Nucleus accumbens (tissue), 56 donors: ENCODE results near the gene PCSK5.

Experiments
- DNase-seq, 56 donors: peaks; one replicate each; lab custom pipeline; 2025; lab: John Stamatoyannopoulos, UW

The PCSK5 gene

DNA sequence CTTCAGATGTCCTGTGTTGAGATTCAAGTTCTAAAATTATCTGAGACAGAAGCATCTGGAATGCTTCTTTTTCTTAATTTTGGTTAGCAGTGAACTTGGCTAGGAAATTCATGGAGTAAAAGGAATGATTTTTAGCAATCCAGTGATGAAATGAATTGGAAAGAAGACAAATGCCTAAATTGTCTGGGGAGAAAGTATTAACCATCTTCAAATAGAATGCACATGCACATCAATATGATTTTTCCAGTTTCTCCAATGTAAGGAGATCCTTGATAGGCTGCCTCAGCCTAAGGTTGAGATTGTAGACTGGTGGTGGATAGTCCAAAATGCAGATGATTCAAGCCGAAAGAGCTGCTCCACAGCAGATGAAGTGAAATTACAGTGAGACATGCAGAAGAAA lies 106.7 kb downstream of the PCSK5 start:
- DNase-seq = no peak

DNA sequence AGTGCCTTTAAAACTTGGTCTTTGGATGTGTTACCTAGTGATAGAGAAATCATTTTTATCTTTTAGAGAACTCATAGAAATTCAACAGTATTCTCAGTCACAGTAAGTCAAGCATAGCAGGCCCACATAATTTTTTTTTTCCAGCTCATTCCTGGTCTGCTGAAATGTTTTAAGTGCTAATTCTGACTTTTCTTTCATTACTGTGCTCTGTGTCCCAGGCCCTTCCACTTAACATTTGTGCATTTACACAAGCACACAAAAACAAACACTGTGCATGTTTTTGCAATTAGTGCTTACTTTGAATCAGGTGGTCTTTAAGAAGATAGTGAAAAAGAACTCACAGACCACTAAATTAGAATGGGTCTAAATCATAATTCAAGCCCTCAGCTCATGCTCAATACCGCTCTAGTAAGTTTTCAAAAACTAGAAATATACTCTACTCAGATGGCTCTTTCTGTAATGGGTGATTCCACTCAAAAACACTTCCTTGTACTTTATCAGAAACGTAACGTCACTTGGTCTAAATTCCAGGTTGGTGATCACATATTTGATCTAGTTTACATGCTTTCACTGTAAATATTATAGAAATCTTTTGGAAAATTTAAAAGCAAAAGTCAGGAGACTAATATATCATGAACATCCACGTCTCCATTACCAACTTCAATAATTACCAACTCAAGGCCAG lies 107.8 kb downstream of the PCSK5 start:
- no peak for DNase-seq

DNA sequence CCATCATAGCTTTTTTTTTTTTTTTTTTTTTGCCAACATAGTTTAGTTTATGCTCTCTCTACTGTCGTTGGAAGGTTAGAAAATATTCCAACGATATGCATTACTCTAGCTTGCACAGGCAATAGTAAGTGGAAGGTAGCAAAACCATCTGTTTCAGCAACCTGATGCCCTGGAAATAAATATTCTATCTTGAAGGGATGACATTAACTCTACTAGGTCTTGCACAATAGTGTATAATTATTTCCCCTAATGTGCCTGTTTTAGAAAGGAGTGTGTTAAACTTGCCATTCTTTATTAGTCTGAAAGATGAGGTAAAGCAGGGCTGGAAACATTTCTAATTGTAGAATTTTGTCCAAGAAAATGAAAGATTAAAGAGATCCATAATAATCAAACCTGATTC lies 111.0 kb downstream of the PCSK5 start:
- no peak for DNase-seq

DNA sequence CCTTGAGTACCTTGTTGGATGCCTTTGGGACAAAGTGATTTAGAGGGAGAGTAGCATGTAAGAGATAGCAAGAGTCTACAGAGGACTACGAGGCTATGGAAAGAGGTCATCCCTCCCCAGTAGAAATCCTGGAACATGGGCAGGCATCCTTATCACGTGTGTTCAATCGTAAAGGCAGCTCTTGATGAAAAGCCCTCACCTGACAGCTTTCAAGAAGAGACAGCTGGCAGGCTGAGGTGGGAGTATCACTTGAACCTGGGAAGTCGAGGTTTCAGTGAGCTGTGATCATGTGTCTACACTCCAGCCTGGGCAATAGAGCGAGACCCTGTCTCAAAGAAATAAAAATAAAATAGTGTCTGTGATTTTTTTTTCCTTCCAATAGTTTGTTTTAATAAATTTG lies 112.6 kb downstream of the PCSK5 start:
- no peak for DNase-seq

DNA sequence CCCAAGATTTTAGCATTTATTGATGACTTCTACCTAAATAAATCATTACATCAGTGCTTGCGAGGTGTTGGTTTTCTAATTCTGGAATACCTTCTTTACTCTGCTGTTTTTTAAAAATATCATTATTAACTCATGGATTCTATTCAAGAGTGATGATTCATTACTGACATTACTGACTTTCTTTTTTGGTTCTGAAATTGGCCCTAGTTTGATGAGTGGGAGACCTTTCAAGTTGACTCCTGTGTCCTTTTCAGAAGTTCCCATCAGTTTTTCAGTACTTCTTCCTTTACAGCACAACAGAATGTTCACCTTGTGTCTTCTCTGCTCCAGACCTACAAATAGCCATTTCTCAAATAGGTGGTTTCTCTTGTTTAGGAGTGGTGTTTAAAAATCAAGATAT lies 114.1 kb downstream of the PCSK5 start:
- DNase-seq = no peak

DNA sequence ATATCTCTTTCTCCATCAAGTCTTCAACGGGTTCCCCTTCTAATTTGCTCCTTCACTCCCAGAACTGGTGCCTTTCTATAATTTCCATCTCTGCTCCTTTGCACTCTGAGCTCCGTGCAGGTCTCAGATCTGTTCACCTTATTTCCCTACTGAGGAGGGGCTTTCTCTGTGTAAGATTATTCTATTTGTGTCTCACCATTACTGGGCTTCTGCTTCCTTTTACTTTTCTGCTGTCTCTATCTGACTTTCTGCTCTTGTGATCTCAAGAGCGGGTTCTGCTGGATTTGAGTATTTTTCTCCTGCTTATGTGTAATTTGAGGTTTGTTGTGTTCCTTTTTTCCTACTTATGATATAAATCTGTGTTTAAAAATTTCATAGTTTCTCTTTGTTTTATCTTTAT lies 117.5 kb downstream of the PCSK5 start:
- no peak for DNase-seq

DNA sequence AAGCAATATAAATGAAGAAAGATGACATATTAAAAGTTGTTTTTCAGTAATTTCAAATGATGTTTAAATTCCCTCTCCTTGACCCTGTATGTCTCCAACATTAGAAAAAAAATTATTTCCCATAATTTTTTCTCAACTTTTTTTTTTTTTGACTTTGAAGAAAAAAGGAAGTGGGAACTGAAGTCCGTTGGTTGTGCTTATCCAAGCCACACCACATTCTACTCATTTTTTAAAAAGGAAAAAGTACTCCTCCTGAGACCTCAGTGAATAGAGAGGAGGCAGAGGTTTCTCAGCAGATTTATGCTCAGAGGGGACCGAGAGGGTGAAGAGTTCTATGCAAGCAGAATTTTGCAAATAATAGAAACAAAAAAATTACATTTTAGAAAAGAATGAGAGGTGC lies 123.3 kb downstream of the PCSK5 start:
- no peak for DNase-seq

DNA sequence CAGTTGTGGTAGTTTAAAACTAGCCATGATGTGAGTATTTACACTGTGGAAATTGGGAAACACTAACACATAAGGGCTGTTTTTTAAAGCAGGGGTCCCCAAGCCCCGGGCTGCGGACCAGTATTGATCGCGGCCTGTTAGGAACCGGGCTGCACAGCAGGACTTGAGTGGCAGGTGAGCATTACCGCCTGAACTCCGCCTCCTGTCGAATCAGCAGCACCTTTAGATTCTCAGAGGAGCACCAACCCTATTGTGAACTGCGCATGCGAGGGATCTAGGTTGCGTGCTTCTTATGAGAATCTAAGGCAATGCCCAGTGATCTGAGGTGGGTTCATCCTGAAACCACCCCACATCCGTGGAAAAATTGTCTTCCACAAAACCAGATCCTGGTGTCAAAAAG lies 127.8 kb downstream of the PCSK5 start:
- no peak for DNase-seq

DNA sequence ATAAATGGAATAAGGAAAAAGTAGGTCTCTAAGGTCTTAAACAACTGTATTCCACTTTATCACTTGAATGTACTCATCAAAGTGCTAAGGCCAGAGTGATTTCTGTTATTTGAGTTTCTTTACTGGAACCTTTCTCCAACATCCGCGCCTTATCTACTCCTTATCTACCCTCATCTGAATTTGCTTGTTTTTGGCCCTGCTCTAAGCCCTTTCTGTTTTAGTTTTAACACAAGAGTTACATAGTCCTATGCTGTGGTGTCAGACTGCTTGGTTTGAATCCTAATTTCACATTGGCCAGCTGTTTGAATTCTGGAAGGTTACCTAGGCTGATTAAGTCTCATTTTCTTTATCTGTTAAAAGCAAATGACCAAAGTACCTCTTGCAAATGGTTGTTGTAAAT lies 128.3 kb downstream of the PCSK5 start:
- no peak for DNase-seq

DNA sequence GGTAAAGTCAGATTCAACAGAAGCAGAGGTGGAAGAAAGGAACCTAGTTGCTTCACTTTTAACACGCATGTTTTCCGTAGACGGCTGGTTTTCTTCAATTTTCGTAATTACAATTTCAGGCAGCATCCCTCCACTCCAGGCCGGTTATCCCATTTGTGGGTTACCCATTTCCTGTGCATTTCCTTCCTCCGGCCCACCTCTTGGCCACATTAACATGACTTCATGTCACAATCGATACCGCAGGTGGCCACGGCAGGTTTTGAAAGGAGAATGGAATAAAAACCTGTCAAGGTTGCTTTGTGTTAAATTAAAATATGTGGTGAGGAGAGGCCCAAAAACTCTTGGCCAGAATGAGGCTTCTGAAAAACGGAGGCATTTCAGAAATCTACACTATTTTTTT lies 130.2 kb downstream of the PCSK5 start:
- no peak for DNase-seq

DNA sequence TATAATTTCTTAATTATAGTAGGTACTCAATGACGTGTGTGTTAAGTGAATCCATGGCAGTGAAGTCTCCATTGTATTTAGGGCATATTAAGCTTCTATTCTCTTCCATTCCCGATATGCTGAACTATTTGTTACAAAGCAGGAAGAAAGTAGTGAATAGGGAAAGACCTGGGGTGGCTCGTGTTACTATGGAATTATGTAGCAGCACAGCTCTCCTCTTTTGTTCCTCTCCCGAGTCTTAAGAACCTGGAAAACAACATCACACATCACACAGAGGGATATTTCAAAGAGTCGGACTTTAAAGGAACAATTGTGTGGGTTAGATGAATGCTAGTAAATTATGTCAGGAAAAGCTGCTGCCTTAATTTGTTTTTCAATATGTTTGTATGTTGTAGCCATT lies 131.8 kb downstream of the PCSK5 start:
- no peak for DNase-seq

DNA sequence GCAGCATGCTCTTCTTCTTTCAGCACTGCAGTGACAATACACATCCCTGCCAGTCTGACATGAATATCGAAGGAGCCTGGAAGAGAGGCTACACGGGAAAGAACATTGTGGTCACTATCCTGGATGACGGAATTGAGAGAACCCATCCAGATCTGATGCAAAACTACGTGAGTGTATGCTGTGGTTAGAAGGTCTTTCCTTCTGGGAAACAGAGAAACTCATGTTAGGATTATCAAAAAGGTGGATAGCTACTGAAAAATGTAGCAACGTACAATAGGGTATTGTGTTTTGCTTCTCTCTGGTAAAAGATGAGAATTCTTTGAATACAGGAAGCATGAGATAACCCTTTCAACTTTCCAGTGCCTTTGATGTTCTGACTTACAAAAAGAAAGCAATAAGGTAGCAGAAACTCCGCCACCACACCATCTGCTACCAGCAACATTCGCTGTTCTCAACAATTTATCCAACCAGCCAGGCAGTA lies 133.3 kb downstream of the PCSK5 start:
- DNase-seq = no peak

DNA sequence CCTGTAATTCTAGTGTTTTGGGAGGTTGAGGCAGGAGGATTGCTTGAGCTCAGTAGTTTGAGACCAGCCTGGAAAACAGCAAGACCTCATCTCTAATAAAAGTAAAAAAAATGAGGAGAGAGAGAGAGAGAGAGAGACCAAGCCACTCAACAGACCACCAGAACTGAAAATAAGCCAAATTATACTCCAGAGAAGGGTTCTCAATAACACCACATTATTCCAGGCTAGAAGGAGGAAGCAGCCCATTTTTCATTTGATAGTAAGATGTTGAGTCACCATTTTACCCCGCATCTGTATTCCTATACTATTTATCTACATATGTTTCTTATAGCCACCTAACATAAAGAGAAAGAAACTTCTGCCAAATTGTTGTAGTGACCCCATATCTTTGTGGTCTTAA lies 134.8 kb downstream of the PCSK5 start:
- DNase-seq = no peak

DNA sequence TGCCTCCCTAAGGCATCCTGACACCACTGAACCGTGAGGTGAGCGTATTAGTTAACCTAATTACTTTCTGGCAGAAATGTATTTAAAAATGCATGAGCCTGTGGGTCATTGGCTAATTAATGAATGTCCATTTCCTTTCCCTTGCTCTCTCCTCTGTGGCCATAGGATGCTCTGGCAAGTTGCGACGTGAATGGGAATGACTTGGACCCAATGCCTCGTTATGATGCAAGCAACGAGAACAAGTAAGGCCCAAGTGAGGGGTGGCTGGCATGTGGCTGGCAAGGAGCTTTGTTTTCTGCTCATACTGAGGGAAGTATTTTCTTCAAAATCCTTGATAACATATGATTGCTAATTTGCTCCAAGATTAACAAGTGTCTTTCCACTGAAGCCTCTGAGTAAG lies 136.3 kb downstream of the PCSK5 start:
- DNase-seq = no peak

DNA sequence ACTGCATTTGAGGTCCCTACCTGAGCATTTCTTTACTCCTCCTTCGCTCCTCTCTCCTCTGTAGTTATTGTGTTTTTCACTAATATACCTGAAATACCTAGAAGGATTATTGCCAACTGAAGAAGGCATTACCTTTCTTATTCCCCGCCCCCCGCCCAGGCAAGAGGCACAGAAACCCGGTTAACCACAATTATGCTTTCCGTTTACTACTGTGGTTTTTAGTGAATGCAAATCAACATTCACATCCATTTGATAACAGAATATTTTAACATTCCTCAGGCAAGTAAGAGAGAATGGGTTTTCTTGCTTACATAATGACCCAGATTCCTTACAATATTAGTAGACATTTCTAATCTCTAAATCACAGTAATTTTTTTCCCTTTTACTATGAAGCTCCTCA lies 136.9 kb downstream of the PCSK5 start:
- DNase-seq = no peak

DNA sequence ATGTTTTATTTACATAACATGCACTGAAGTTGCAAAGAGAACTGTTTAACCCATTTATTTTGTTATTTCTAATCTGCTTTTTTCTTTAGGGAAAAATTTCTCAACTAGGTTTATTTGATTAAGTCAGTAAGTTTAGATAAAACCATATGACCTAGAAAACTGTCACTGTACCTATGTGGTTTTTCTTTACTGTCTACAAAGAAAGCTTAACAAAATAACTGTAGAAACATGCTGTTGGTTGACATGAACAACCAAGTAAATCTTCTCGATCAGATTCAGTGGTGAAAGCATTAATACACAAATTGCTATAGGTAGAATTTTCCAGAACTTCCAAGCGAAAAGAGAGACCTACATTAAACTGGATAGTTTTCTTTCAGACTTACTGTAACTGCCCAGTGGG lies 137.4 kb downstream of the PCSK5 start:
- no peak for DNase-seq

DNA sequence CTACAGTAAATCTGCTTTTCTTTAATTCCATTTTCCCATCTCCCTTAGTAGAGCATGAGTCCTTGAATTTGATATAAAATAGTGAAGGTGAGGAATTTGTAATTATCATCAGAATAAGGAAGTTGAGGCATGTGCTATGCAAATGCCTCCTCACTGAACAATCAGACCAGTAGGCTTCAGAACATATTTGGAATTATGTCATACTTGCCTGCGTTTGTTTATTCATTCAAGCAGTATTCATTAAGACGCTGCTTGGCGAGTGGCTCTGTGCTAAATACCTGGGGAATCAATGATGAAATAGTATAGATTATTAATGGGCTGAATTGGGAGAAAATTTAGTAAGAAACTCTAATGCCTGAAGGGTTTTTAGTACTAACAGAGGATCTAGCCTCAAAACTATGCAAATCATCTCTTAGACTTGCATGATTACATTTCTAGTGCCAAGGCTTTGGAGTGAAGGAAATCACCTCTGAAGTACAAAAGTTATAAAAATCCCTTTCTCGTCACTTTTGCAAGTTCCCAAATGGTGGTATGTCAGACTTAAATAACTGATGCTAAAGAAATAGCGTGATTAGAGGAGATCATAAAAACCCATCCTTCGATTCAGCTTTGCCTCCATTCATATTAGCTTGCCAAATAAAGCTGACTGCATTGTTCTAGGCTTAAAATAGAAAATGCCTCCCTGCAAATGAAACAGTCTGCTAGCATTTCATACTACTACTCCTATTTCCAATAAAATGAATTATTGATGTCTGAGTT lies 141.7 kb downstream of the PCSK5 start:
- no peak for DNase-seq

DNA sequence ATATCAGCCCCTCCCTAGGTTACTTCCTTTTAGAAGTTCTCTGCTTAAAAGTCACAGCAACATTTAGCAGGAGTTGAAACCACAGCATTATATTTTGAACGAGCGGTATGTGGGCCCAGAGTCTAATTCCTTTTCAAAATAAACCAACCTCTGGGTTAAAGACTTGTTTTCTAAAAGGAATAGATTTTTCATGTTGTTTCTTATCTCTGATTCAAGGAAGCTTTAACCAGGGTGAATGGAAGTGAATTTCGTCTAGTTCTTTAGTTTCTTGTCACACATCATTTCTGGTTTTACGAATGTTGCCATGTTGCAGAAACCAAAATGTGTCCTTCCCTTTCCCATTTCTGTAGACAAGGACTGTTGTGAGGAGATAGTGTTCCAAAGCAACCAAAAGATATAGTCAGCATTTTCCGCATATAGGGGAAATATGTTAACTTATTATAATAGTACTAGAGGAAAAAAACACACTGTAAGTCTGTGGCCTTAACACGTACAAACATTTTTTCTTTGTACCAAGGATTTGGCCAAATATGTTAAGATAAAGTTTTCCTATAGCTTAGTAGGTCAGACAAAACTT lies 142.4 kb downstream of the PCSK5 start:
- DNase-seq = no peak

DNA sequence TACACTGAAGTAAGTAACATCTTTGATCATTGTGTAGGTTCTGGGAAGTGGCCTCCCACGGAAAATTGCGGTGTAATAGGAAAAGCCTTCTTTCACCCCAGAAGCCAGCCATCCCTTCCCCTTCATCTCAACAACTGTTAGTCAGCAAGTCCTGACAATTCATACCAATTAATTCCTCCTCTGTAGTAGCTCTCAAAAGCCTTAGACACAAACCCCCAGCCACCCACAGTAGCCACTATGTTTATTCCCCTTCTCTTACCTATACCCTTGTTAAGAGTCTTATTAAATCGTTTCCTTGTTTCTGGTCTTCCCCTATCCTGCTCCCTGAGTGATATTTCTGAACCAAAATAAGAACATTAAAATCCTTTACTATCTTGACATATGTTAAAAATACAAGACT lies 143.6 kb downstream of the PCSK5 start:
- DNase-seq = no peak

DNA sequence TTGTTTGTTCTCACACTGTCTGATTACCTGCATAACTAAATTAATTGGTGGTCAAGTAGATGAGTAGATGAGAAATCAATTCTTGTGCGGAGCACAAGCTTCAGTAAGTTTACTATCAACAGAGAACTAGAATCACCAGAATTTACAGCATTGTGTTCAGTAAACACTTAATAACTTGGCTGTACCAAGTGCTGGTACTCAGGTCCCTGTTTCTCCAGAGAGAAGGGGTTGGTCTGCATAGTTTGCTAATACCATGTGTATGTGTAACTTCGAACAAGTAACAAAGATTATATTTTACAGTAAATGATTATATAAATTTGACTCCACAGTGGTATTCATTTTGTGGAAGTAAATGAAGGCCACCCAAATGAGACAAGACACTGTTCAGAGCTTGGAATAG lies 146.3 kb downstream of the PCSK5 start:
- DNase-seq = no peak

DNA sequence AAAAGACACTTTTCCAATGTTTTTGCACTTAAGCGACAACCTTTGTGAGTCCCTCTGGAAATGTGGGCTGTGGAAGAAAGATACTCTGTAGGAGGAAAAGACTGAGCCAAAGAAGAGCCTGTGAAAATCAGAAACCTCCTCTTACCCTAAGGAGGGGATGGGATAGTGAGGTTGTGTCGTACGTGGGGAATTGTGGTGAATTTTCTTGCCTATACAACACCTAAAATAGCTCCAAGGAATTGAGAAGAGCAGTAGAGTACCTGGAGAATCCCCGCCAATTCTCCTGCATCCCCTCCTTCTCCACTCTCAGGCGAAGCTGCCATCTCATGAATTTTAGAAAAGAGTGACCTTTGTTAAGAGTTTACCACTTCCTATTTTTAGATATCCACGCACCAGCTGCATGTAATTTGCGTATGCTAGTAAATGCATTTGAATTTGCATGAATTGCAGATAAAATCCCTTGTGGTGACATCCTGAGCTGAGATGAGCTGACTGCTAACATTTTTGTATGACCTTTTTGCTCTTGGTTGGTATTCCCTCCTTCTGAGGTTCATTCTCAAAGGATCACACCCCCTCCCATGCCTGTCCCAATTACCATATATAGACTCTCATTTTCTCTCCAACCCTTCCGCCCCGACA lies 147.2 kb downstream of the PCSK5 start:
- no peak for DNase-seq

DNA sequence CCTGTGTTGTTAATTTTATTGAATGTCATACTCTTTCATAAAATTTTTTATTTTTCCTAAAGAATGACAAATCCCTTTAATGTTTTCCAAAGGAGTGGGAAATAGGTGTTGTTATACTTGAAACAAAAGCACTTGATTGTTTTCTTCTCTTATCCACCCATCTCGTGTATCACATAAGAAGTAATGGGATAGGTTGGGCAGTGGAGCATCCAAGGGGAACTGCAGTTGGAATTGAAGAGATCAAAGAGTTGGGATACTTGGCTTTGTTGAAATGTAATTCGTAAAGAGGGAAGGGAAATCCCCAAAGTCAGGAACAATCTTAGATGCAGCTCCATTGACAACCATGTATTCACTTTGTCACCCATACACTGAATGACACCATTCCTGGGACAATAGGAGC lies 148.0 kb downstream of the PCSK5 start:
- DNase-seq = no peak
